ENCODE results near the gene IER3. TPM values are rescaled to one million over a fixed set of nuclear protein-coding genes. Genes with fewer than 3 reads are reported as not detected.

The IER3 gene
- total and polyA plus RNA-seq, 9 of the 15 experiments (the other 6 are each of a cell fraction or from before 2014, with no cell fraction given) = 1.5 to 30.0 (median 11.5) TPM

DNA sequence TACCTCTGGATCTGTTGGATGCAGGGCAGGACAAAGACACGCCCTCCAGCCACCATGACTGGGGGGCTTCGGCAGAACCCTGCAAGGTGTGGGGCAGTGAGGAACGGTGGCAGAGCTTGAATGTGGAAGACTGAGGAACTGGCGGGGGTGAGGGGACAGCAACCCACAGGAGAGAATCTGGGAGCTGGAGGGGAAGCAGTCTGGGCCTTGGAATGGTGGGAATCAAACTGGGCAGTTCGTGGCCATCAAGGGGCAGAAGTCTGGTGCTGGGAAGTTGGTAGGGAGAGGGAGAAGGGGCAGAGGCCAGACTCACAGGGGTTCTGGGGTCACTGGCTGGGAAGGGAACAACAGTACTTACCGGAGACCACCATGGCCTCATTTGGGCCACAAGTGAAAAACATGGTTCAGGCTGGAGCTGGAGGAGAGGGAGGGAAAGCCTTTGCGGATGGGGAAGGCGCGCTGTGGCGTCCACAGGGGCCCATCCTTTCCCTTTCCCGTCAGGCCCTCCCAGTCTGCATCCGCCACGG, 2.5 kb downstream of the IER3 start (continued):
- TF ChIP-seq, protein P1, sequence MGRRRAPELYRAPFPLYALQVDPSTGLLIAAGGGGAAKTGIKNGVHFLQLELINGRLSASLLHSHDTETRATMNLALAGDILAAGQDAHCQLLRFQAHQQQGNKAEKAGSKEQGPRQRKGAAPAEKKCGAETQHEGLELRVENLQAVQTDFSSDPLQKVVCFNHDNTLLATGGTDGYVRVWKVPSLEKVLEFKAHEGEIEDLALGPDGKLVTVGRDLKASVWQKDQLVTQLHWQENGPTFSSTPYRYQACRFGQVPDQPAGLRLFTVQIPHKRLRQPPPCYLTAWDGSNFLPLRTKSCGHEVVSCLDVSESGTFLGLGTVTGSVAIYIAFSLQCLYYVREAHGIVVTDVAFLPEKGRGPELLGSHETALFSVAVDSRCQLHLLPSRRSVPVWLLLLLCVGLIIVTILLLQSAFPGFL (CRISPR knock-in tag; IDR thresholded peaks at IDR 0.05) = no peak
- TF ChIP-seq, protein P2, sequence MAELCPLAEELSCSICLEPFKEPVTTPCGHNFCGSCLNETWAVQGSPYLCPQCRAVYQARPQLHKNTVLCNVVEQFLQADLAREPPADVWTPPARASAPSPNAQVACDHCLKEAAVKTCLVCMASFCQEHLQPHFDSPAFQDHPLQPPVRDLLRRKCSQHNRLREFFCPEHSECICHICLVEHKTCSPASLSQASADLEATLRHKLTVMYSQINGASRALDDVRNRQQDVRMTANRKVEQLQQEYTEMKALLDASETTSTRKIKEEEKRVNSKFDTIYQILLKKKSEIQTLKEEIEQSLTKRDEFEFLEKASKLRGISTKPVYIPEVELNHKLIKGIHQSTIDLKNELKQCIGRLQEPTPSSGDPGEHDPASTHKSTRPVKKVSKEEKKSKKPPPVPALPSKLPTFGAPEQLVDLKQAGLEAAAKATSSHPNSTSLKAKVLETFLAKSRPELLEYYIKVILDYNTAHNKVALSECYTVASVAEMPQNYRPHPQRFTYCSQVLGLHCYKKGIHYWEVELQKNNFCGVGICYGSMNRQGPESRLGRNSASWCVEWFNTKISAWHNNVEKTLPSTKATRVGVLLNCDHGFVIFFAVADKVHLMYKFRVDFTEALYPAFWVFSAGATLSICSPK (IDR thresholded peaks at IDR 0.05; ENCODE audit: borderline replicate concordance) = no peak
- TF ChIP-seq, protein P3, sequence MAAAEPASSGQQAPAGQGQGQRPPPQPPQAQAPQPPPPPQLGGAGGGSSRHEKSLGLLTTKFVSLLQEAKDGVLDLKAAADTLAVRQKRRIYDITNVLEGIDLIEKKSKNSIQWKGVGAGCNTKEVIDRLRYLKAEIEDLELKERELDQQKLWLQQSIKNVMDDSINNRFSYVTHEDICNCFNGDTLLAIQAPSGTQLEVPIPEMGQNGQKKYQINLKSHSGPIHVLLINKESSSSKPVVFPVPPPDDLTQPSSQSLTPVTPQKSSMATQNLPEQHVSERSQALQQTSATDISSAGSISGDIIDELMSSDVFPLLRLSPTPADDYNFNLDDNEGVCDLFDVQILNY (CRISPR knock-in tag; IDR thresholded peaks at IDR 0.05) = 0 out of 2 replicates have a peak, but pooled peaks have one; percentile 42
- TF ChIP-seq NR4A1 (CRISPR knock-in tag; IDR thresholded peaks at IDR 0.05) (no peak), NR4A1 (tag; IDR thresholded peaks at IDR 0.05) (0 out of 2 replicates have a peak, but pooled peaks have one; percentile 11), RAD21 (CRISPR knock-in tag; conservative IDR thresholded peaks at IDR 0.05 in 1 of 2, IDR thresholded peaks at IDR 0.05 in 1 of 2) (no peak), TARDBP (IDR thresholded peaks at IDR 0.05) (no peak), HDAC8 (tag; IDR thresholded peaks at IDR 0.05) (no peak), TSC22D4 (tag; IDR thresholded peaks at IDR 0.05) (no peak)
- TF ChIP-seq, protein P4, sequence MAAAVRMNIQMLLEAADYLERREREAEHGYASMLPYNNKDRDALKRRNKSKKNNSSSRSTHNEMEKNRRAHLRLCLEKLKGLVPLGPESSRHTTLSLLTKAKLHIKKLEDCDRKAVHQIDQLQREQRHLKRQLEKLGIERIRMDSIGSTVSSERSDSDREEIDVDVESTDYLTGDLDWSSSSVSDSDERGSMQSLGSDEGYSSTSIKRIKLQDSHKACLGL (CRISPR knock-in tag; IDR thresholded peaks at IDR 0.05; ENCODE audit: borderline replicate concordance, poor library complexity, severe bottlenecking) = no peak
- TF ChIP-seq, protein P5, sequence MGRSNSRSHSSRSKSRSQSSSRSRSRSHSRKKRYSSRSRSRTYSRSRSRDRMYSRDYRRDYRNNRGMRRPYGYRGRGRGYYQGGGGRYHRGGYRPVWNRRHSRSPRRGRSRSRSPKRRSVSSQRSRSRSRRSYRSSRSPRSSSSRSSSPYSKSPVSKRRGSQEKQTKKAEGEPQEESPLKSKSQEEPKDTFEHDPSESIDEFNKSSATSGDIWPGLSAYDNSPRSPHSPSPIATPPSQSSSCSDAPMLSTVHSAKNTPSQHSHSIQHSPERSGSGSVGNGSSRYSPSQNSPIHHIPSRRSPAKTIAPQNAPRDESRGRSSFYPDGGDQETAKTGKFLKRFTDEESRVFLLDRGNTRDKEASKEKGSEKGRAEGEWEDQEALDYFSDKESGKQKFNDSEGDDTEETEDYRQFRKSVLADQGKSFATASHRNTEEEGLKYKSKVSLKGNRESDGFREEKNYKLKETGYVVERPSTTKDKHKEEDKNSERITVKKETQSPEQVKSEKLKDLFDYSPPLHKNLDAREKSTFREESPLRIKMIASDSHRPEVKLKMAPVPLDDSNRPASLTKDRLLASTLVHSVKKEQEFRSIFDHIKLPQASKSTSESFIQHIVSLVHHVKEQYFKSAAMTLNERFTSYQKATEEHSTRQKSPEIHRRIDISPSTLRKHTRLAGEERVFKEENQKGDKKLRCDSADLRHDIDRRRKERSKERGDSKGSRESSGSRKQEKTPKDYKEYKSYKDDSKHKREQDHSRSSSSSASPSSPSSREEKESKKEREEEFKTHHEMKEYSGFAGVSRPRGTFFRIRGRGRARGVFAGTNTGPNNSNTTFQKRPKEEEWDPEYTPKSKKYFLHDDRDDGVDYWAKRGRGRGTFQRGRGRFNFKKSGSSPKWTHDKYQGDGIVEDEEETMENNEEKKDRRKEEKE (IDR thresholded peaks at IDR 0.05; ENCODE audit: borderline replicate concordance in 1 of 2, control insufficient read depth in 1 of 2, low read depth in 2 of 2, low read length in 1 of 2) = no peak
- TF ChIP-seq, protein P6, sequence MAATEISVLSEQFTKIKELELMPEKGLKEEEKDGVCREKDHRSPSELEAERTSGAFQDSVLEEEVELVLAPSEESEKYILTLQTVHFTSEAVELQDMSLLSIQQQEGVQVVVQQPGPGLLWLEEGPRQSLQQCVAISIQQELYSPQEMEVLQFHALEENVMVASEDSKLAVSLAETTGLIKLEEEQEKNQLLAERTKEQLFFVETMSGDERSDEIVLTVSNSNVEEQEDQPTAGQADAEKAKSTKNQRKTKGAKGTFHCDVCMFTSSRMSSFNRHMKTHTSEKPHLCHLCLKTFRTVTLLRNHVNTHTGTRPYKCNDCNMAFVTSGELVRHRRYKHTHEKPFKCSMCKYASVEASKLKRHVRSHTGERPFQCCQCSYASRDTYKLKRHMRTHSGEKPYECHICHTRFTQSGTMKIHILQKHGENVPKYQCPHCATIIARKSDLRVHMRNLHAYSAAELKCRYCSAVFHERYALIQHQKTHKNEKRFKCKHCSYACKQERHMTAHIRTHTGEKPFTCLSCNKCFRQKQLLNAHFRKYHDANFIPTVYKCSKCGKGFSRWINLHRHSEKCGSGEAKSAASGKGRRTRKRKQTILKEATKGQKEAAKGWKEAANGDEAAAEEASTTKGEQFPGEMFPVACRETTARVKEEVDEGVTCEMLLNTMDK (IDR thresholded peaks at IDR 0.05; ENCODE audit: borderline replicate concordance, insufficient read depth, low read depth, low read length, poor library complexity, severe bottlenecking) = no peak
